ENCODE data around the gene USP7. TPM values are rescaled to one million over a fixed set of nuclear protein-coding genes. Genes with fewer than 3 reads are reported as not detected.
"Not testable (repeated sequence)": the region's sequence is repeated elsewhere in the genome, so short reads cannot be mapped to it uniquely, and the experiment has no call there.

Gene USP7
- total RNA-seq, 1 donor from 2014 or later, result 70.2 TPM

DNA sequence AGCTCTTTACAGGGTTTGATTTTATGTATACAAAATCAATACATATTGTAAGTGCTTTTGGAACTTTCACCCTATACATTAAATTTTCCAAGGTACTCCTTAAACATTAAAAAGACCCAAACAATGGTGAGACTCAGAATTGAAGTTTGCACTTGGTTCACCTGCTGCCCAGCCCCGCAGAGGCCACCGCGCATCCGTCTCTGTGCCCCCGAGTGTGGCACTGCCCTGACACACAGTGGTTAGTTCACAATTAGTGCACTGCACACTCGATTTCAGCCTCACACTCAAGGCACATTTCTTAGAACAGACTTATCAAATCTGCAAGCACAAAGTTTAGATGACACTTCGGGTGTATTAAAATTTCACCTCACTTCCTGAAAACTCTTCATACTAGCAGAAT lies 38.3 kb downstream of the USP7 start:
- no peak for DNase-seq (ENCODE audit: low read depth, low spot score)

DNA sequence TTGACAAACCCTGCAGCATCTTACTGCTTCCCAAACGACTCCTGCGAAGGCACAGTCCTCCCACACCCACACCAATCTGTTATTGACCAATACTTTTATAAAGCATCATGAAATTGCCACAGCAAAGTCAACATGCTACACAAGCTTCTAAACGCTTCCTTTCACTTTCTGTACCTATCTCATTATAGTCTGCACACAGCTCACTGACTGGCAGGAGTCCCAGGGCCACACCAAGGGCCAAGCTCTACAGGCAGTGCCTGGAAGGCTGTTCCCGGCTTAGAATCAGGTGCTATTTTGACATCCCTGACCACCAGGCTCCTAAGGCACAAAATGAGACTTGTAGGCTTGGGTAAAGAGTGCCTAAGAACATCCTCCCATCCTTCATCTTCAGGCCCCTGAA lies 39.5 kb downstream of the USP7 start:
- no peak for DNase-seq (ENCODE audit: low read depth, low spot score)

DNA sequence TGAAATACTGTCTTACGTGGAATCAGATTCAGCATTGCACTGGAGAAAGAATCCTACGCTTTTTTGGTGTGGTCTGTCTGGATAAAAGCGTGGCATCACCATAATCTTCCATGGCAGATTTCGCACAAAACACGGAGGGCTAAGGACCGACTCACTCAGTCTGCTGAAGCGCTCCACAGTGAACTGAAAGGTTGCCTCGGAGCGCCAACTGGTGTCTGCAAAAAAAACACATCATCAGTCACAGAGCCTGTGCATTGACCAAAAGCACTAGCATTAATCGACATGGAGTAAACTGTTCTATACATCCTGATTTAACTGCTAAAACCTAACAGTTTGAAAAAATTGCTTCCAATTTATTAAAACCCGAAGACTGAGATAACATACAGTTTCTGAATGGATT lies 40.5 kb downstream of the USP7 start:
- DNase-seq (ENCODE audit: low read depth, low spot score), result no peak

DNA sequence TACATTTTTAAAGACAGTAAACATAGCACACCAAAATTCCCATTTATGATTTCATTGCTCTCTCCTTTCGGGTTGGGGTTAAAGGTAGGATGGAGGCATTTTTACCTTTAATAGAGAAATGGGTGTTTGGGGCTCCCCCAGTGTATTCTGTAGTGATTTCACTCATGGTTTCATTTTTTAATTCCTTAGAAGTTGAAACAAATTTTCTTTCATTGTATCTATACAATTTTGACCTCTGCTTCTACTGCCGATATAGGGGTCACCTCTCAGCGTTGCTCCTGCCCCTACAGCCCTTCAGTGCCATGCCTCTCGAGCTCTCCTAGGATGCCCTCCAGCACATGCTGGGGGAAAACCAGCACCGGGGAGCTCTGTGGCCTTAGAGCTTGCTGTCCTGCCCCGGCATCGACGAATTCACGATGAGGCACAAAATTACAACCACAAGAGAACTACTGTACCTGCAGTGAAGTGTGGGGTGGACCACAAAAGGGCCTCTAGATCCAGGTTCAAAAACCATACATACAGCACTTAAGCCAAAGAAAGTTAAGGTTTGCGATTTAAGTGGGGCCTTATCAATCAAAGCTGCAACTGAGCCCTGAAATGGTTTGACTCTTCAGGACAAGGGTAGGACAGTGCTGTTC lies 42.2 kb downstream of the USP7 start:
- no peak for DNase-seq (ENCODE audit: low read depth, low spot score)

DNA sequence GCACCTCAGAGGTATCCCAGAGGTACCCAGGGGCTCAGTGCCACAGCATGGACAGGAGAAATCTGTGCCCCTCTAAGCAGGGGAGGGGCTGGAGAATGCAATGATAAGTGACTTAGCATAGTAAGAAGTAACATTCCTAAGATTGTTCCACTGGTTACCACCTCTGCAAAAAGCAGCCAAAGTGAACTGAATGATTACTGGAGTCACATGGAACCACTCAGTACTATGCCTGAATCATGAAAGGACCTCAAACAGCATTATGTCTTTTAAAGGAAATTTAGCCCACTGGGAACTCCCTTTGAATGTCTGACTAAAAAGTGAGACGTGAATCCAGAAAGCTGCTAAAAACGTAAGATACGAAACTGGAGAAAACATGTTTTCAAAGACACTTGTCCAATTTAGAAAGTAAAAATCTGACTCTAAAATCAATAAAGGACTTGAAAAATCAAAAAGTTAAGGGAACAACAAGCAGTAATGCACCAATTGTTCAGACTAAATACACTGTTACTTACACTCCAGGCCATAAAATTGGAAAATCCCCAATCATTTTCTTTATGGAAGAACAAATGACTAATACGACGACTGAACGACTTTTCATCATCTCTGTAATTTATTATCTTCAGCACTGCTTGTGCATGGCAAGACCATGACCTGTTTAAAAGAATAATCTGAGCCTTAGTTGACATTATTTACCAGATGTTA lies 42.9 kb downstream of the USP7 start:
- DNase-seq (ENCODE audit: low read depth, low spot score), result no peak

DNA sequence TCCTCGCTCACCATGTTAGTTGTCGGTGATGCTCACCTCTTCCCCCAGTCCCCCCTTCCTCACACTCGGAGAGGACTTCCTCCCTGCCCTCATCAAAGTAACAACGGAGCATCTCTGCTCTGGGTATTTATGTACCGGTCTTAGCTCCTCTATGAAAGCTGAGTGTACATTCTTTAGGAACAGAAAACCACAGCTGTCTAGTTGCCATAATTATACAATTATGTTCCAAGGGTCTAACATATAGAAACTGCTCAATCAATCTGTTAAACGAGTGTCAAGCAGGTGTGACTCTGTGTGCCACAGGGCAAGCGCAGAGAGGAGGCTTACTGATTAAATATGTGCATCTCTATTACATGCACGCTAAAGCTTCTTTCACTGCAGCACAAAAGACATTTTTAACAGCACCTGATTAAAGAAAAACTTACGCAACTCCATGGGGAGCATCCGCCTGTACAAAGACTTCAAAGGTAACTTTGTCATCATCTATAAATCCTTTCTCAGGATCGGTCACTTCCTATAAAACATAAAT lies 43.7 kb downstream of the USP7 start:
- DNase-seq (ENCODE audit: low read depth, low spot score), result no peak

DNA sequence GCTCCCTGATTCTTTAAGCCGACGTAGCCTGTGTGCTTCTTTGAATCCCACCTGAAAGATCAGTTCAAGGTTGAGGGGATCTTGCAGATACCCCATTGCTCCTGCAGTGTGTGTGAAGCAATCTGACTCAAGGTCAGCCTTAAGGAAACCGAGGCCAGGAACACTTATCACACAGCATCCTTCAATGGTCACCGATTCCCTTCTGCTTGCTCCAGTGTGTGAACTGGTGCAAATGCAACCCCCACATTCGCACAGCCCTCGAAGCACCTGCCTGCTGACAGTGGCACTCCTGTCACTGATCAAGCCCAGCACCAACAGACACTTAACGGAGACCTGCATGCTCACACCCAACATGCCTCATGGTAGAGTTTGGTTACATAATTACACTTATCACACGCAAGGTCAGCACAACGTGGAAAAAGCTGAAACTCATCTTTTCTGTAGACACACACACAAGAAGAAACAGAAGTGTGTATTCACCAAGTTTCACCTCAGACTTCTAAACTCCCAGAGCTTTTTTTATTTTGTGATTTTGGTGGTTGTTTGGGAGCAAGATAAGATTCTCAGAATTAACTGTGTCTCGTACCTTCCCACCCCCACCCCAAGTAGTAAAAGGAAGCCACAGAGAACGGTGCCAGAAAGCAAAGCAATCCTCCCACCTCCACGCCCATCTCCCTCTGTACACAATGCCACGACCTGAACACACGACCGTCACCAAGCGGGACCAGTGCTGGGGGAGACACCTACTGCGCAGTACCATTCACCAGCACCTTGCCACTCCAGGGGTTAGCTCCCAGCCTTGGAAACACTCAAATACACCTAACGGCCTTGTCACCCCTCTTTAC lies 44.4 kb downstream of the USP7 start:
- DNase-seq (ENCODE audit: low read depth, low spot score), result no peak

DNA sequence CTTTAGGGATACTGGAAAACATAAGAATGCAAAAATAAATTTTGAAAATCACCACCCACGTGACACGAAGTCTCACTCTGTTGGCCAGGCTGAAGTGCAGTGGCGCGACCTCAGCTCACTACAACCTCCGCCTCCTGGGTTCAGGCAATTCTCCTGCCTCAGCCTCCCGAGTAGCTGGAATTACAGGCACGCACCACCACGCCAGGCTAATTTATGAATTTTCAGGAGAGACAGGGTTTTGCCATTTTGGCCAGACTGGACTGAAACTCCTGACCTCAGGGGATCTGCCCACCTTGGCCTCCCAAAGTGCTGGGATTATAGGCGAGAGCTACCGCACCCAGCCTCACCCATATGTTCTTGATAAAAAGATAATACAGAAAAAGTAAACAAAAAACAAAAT lies 46.4 kb downstream of the USP7 start:
- not testable (repeated sequence) for DNase-seq (ENCODE audit: low read depth, low spot score)

DNA sequence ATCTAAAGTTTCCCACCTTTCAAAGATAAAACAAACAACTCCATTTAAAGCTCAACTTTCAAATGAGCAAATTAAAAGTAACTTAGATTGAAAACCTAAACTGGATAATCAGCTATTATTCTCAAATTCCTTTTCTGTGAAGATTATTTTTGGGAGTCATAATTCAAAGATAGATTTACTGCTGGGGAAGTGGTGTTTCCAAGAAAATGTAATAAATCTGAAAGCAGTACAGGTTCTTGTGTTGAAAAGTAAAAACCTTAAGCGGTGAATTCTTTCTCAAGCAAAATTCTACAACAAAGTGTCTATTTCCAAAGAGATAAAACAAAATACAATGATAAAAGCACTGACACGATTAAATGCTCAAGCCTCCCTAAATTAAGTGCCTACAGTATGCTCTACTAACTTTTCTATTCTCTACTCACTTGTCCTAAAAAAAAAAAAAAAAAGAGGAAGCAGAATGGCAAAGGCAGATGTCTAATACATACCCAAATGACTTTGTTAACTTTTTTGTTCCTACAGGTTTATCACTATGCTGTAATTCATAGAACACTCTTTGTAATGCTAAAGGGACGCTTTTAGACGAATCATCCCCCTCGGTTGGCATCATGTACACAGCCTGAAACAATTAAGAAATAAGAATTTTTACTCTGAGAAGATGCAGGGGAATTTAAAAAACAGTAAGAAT lies 47.0 kb downstream of the USP7 start:
- DNase-seq (ENCODE audit: low read depth, low spot score), result no peak

DNA sequence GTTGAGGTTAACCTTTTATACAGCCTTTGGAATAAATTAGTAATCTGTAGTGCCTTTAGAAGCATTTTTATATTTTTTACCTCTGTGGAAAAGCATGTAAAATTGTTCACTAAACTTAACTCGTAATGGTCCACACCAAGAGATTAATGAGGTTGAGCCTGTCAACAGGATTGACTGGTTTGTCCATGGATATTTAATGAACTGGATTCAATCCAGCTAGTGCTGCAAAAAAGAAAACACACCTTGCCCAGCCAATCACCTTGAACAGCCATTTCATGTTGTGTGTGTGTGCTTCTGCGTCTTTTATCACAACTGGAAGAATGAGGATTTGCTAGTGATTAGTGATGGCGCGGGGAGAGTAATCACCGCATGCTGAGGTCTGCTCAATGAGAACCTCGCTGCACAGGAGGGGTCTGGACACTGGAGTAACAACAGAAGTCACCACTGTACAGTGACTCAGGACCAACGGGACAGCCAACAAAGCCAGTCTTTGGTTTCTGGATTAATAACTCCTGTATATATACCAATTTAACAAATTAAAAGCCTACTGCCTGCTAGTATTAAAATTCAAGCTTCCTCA lies 47.9 kb downstream of the USP7 start:
- no peak for DNase-seq (ENCODE audit: low read depth, low spot score)

DNA sequence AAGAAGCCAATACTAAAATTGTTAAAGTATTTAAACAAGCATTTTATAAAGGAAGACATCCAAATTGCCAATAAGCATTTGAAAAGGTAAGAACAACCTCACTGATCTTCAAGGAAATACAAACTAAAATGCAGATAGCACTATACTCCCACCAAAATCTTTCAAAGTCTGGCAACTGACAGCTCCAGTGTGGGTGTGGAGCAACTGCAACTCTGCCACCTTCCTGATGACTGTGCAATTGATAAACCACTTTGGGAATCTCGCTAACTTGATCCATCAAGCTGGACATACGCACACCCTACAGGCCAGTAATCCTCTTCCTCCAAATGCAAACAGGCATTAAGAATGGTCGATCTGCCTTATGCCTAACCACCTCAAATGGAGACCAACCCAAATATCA lies 49.6 kb downstream of the USP7 start:
- DNase-seq (ENCODE audit: low read depth, low spot score), result no peak

DNA sequence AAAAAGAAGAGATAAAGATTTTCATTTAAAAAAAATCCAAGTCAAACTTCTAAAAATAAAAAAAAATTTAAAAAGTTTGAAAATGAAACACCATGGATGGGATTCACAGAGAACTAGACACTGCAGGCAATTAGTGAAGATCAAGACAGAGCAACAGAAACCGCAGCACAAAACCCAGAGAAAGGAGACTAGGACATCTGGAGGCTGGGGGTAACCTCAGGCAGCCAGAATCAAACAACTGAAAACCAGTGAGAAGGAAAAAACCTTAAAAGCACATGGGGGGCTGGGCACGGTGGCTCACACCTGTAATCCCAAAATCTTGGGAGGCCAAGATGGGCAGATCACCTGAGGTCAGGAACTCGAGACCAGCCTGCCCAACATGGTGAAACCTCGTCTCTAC lies 50.9 kb downstream of the USP7 start:
- DNase-seq (ENCODE audit: low read depth, low spot score), result no peak

DNA sequence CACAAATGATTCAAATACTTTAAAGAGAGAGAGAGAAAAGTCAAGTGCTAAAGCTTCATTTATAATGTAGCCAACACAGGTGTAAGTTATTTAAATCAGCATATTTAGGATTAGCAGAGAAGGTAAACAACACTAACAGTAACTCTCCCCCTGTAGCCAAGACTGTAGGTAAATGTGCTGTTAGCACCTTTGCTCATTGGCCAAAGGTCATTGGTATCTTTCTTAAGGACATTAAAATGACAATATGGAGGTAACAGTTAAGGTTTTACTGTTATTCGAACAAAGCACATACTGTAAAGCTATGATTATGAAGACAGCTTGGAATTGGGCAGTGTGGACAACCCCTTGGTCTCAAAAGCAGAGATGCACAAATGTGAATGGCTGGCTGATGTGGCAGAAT lies 52.9 kb downstream of the USP7 start:
- DNase-seq (ENCODE audit: low read depth, low spot score), result no peak

DNA sequence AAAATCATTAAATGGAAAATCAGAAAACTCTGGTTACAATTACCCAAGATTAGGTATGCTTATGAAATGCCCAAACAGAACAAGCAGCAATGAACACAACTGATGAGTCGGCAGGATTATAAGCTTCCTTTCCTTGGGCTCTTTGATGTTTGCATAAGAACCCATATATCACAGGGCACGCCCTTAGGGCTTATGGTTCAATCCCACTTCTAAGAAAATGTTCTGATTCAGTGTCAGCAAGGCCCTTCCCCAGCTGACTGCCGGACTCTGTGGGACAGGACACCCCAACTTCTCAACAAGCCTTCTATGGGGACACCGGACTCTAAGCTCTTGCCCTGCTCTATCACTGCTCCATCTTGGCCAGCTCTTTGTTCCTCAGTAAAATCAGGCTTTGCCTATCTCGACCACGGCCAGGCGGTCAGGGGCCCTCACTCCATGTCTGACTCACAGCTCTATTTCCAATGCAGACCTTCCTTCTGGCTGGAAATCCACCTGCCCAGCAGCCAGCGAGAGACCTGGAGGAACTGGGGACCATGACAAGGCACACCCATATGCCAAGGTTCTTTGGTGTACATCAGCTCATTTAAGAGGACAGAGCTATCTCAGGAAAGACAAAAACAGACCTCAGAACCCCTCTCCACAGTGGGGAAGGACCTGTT lies 54.8 kb downstream of the USP7 start:
- no peak for DNase-seq (ENCODE audit: low read depth, low spot score)

DNA sequence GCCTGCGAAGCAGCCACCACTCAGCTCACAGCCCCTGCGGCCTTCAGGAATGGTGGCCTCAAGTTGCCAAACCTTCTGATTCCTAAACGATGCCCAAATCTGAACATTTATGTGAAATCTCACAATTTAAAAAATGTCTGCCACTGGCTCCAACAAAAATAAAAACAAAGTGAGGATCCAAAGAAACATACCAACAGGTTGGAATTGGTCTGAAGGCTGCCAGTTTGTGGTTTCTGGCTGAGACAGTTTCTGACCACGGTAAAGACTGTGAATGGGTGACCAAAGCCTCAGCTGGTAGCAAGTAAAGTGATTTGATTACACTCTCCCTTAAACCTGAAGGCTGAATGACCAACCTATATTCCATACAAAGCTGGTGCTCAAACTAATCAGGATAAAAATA lies 56.6 kb downstream of the USP7 start:
- no peak for DNase-seq (ENCODE audit: low read depth, low spot score)

DNA sequence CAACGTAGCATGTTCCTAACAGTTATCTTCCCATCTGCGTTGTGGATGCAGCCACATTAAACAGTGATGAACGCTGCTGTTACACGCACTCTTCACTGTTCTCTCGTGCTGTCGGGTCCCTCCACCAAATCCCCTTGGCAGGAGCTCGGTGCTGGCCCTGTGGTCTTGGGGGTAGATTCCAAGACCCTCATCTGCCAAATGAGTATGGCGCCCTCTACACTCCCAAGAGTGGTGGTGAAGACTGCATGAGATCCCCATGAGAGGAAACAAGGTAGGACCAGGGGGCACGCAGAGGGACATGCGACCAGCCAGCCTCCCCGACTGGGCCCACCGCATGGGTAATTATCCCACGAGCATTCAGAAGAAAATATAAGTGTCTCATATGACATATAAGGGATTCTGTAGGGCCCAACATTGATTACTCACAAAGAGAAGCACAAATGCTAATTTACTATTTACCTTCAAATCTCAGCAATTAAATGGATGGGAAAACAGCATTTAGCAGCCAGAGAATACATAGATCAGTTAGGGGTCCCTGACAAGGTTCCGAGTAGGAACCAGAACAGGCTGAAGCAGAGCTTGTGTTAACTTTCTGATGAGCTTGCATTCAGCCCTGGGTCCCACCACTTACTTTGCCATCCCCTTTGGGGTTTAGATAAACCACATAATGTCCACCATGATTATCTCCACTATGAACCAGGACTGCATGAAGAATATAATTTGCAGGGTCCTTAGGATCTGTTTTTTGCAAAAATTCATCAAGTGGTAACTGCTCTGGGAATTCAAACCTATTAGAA lies 57.7 kb downstream of the USP7 start:
- no peak for DNase-seq (ENCODE audit: low read depth, low spot score)

DNA sequence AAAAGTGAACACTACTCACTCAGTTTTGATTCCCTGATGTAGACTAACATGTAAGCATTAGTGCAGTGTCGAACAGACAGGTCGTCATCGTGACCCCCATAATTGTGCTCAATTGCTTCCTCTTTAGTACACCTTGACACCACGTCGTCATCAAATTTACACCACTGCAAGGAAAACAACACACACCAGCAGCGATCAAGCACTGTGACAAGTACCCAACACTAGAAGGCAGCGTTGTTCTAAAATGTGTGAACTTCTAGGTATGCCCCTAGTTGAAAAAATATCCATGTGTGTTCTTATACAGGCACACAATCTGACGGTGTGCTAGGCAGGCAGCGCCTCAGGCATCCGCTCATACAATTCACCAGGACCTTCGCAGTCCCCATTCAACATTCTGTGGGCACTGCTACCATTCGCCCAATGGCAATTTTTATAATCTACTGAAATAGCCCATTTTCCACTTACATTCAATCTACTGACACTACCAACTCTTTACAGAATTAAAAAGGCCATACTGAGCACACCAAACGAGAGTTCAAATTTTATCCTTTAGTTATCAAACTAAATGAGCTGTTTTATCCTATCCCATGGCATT lies 58.4 kb downstream of the USP7 start:
- no peak for DNase-seq (ENCODE audit: low read depth, low spot score)

DNA sequence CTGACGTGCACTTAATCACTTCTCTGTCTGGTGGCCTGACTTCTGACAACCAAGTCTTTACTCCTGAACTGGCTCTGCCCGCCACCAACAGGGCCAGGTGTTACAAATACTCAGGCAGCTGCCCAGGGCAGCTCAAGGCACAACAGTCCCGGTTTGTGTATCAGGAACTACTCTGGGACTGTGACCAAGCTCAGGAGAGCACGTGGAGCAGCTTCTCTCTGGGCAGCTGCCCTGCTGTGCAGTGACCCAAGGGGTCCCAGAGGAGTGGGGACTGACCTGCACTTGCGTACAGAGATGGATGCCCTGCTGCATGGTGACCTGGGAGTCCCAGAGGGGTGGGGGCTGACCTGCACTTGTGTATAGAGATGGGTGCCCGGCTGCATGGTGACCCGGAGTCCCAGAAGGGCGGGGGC lies 59.7 kb downstream of the USP7 start:
- DNase-seq (ENCODE audit: low read depth, low spot score), result no peak

DNA sequence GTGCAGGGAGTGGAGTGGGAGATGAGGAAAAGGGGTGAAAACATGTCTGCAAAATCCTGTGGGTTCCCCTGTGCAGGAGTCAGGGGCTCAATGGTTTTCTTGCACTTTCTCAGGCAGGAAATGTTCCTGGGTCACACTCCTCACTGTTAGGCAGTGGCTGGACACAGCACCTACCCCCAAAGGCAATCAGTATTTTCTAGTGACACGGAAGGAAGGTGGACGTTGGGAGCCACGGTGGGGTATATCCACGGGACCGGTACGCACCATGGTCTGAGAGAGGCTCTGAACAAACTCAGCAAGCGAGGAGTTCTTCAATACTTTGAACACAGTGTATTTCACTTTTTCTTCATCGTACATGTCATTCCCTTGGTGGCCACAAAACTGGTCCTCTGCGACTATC lies 60.7 kb downstream of the USP7 start:
- DNase-seq (ENCODE audit: low read depth, low spot score), result no peak
